K562 (cell line): ENCODE results near the gene C5orf52. TPM values are rescaled to one million over a fixed set of nuclear protein-coding genes. Genes with fewer than 3 reads are reported as not detected.

Source experiments
- ATAC-seq: fragments of 200-7000 bp; cut with Tn5 transposase; 3 replicates; pipeline ENCODE4 v1.9.1; 2020; ENCODE audit warnings: moderate library complexity
- BruUV-seq: library from RNA; stranded (reverse); fragments of 400-500 nt; replicated peaks from 2 replicates; lab custom pipeline; 2021; lab: Mats Ljungman, UMichigan
- CTCF ChIA-PET: fragments of 300-600 bp; formaldehyde crosslinking; extraction: SDS; loops from one replicate; lab custom pipeline; 2021; ENCODE audit warnings: low intra/inter-chr PET ratio; lab: Yijun Ruan, JAX
- POLR2A ChIA-PET: fragments of 300-600, 350-650 bp; sonication (Branson Sonifier 250); formaldehyde crosslinking; extraction: SDS; loops from one replicate; lab custom pipeline; 2021; ENCODE audit warnings: antibody characterized with exemption, inconsistent platforms; lab: Yijun Ruan, JAX
- DNase-seq, 4 experiments: peaks; one replicate each; pipeline versions ENCODE4 v3.0.0 to v3.0.0-alpha.2; 2011 to 2018; ENCODE audit warnings: low spot score in 3 of 4, mixed read lengths in 3 of 4; ENCODE audit errors: extremely low read depth in 1 of 4
- FAIRE-seq: peaks from 2 replicates; lab custom pipeline; 2011; peaks lifted over from hg19 to GRCh38; lab: Jason Lieb, UNC
- H2AFZ ChIP-seq: 2 replicates; pipeline ENCODE4 v1.6.0; 2011; ENCODE audit warnings: low read depth, low read length, control low read depth, inconsistent platforms
- H3K27ac ChIP-seq: fragments of 200-600 bp; 3 replicates; pipeline ENCODE4 v1.8.0; 2011; ENCODE audit warnings: low read depth, mild to moderate bottlenecking, control low read depth, inconsistent platforms, low read length, moderate library complexity, mixed read lengths; ENCODE audit errors: extremely low read depth
- H3K27me3 ChIP-seq, 2 experiments: fragments of 300-600 bp in 1 of 2; 2 replicates in 1 of 2; 3 replicates in 1 of 2; pipeline versions ENCODE4 v1.6.0 to v1.8.0; 2011; ENCODE audit warnings: inconsistent platforms in 2 of 2, low read length in 2 of 2, mild to moderate bottlenecking in 1 of 2, mixed read lengths in 1 of 2, moderate library complexity in 1 of 2; ENCODE audit not compliant: control insufficient read depth in 2 of 2, insufficient read depth in 2 of 2
- H3K36me3 ChIP-seq: fragments of 300-600 bp; 3 replicates; pipeline ENCODE4 v1.8.0; 2011; ENCODE audit warnings: mild to moderate bottlenecking, low read length, inconsistent platforms; ENCODE audit not compliant: control insufficient read depth, insufficient read depth
- H3K4me1 ChIP-seq, 2 experiments: fragments of 200-600 bp in 1 of 2; replicated peaks in 1 of 2; 2 replicates in 1 of 2; 3 replicates in 1 of 2; pipeline versions ENCODE4 v1.5.1 to v1.8.0; 2011; ENCODE audit warnings: inconsistent platforms in 2 of 2, low read length in 2 of 2, mild to moderate bottlenecking in 1 of 2, mixed read lengths in 1 of 2, moderate library complexity in 1 of 2; ENCODE audit not compliant: control insufficient read depth in 2 of 2, insufficient read depth in 2 of 2
- H3K4me2 ChIP-seq: 2 replicates; pipeline ENCODE4 v1.6.1; 2011; ENCODE audit warnings: low read length, control low read depth, inconsistent platforms, mixed read lengths; ENCODE audit not compliant: insufficient read depth
- H3K4me3 ChIP-seq: fragments of 200-600 bp; sonication (generic), shearing (Covaris generic); 2 replicates; pipeline ENCODE4 v1.5.1; 2016; ENCODE audit warnings: control low read depth, inconsistent platforms
- H3K79me2 ChIP-seq: fragments of 200-600 bp; 3 replicates; pipeline ENCODE4 v1.8.0; 2011; ENCODE audit warnings: low read length, inconsistent platforms; ENCODE audit not compliant: control insufficient read depth, insufficient read depth
- H3K9ac ChIP-seq, 2 experiments: 2 replicates each; pipeline versions ENCODE4 v1.6.0 to v1.6.1; 2011; ENCODE audit warnings: low read depth in 2 of 2, low read length in 2 of 2, control low read depth in 1 of 2, inconsistent platforms in 1 of 2, mild to moderate bottlenecking in 1 of 2, mixed read lengths in 1 of 2; ENCODE audit not compliant: insufficient read depth in 1 of 2
- H3K9me1 ChIP-seq: one replicate; pipeline ENCODE4 v1.6.0; 2011; ENCODE audit warnings: inconsistent platforms, mild to moderate bottlenecking, low read length, moderate library complexity; ENCODE audit not compliant: control insufficient read depth, insufficient read depth
- H3K9me3 ChIP-seq: replicated peaks from 2 replicates; pipeline ENCODE4 v1.5.1; 2011; ENCODE audit warnings: low read depth, low read length, inconsistent platforms; ENCODE audit not compliant: control insufficient read depth, insufficient read depth
- H4K20me1 ChIP-seq: replicated peaks from 2 replicates; pipeline ENCODE4 v1.6.1; 2011; ENCODE audit warnings: low read length, inconsistent platforms, mixed read lengths; ENCODE audit not compliant: control insufficient read depth, insufficient read depth
- BRD9 ChIP-seq: fragments of 450-650 bp; IDR thresholded peaks from 2 replicates; pipeline ENCODE4 v1.6.1; 2018; ENCODE audit warnings: low read depth; ENCODE audit not compliant: partially characterized antibody
- CTBP1 ChIP-seq: fragments of 450-650 bp; IDR thresholded peaks from 2 replicates; pipeline ENCODE4 v1.6.1; 2016; ENCODE audit warnings: borderline replicate concordance
- ESRRA ChIP-seq: fragments of 450-650 bp; IDR thresholded peaks from 2 replicates; pipeline ENCODE4 v1.6.1; 2014; ENCODE audit warnings: low read depth, mild to moderate bottlenecking, moderate library complexity, borderline replicate concordance
- FOS ChIP-seq: IDR thresholded peaks from 3 replicates; pipeline ENCODE4 v1.6.1; 2011; ENCODE audit not compliant: insufficient read length; ENCODE audit errors: extremely low read depth
- FOXJ2 ChIP-seq: fragments of 200-800 bp; sonication (Bioruptor generic); IDR thresholded peaks from 2 replicates; pipeline ENCODE4 v1.6.1; 2016; ENCODE audit warnings: missing genetic modification characterization, missing compliant biosample characterization
- ILF3 ChIP-seq: fragments of 450-650 bp; IDR thresholded peaks from 2 replicates; pipeline ENCODE4 v1.6.1; 2018; ENCODE audit warnings: antibody characterized with exemption, mild to moderate bottlenecking, moderate library complexity, borderline replicate concordance
- MECOM ChIP-seq: fragments of 250-450 bp; sonication (Bioruptor Pico); IDR thresholded peaks from 2 replicates; pipeline ENCODE4 v1.8.0; 2022; ENCODE audit warnings: inconsistent platforms
- PYGO2 ChIP-seq: fragments of 450-650 bp; IDR thresholded peaks from 2 replicates; pipeline ENCODE4 v1.6.1; 2016; ENCODE audit warnings: mild to moderate bottlenecking, missing genetic modification characterization, moderate library complexity, missing compliant biosample characterization
- RBM25 ChIP-seq: fragments of 200-400 bp; formaldehyde crosslinking; IDR thresholded peaks from 2 replicates; pipeline ENCODE4 v1.6.1; 2018; ENCODE audit warnings: low read length, low read depth, moderate library complexity; ENCODE audit not compliant: severe bottlenecking
- RFX7 ChIP-seq: fragments of 250-450 bp; sonication (Bioruptor Pico); IDR thresholded peaks from 2 replicates; pipeline ENCODE4 v1.5.1; 2021; ENCODE audit warnings: mild to moderate bottlenecking
- SAFB2 ChIP-seq: fragments of 200-400 bp; formaldehyde crosslinking; IDR thresholded peaks from 2 replicates; pipeline ENCODE4 v1.6.1; 2018; ENCODE audit warnings: borderline replicate concordance, low read length, low read depth, moderate library complexity; ENCODE audit not compliant: severe bottlenecking
- SRSF3 ChIP-seq: fragments of 200-400 bp; formaldehyde crosslinking; IDR thresholded peaks from 2 replicates; pipeline ENCODE4 v1.6.1; 2016; ENCODE audit warnings: mild to moderate bottlenecking, low read length, moderate library complexity; ENCODE audit not compliant: insufficient read depth
- ZFP1 ChIP-seq: fragments of 450-650 bp; formaldehyde crosslinking; IDR thresholded peaks from 2 replicates; pipeline ENCODE4 v1.4.0; 2020; ENCODE audit warnings: mild to moderate bottlenecking, mixed read lengths
- ZNF444 ChIP-seq: fragments of 250-450 bp; sonication (Bioruptor Pico); IDR thresholded peaks from 2 replicates; pipeline ENCODE4 v1.4.0; 2020; ENCODE audit warnings: mild to moderate bottlenecking, moderate library complexity
- ZNF780A ChIP-seq: fragments of 250-450 bp; sonication (Bioruptor Pico); IDR thresholded peaks from 2 replicates; pipeline ENCODE4 v1.5.0; 2021; ENCODE audit warnings: mild to moderate bottlenecking
- WGBS: fragments of 100-300 bp; shearing (Covaris generic); methylation state at CpG from one replicate; pipeline ENCODE4 v1.1.6; 2016; ENCODE audit warnings: low coverage, mixed read lengths; ENCODE audit not compliant: insufficient coverage; ENCODE audit errors: missing lambda C conversion rate; 5-methylcytosine and 5-hydroxymethylcytosine counted together
- in situ Hi-C: fragments of 300-500 bp; cut with MboI; formaldehyde crosslinking; loops from 4 replicates; pipeline ENCODE4 v1.15.0; 2018; ENCODE audit warnings: inconsistent platforms, mixed read lengths
- intact Hi-C: fragments of 100-400 bp; cut with micrococcal nuclease; formaldehyde crosslinking; loops from 2 replicates; pipeline ENCODE4 v1.14.2; 2022
- polyA plus RNA-seq, 8 experiments: library from polyadenylated mRNA; depleted of rRNA in 4 of 8; stranded (reverse) in 5 of 8; unstranded in 3 of 8; fragments of >200 nt; fragmentation: Nextera tagmentation in 2 of 8; fragmentation: Illumina TruSeq in 1 of 8; extraction: Ambion mirVana in 2 of 8; extraction: Trizol in 1 of 8; gene quantifications; 2 replicates each; pipeline versions ENCODE4 v1.2.1 to v1.2.3, GENCODE V29; 2011 to 2014; ENCODE audit warnings: inconsistent platforms in 1 of 8, missing spikeins in 1 of 8
- total RNA-seq, 7 experiments: library from RNA; depleted of rRNA in 6 of 7; stranded (reverse); fragments of >200 nt in 6 of 7; fragmentation: Illumina TruSeq in 2 of 7; extraction: Trizol in 2 of 7; gene quantifications; 2 replicates each; pipeline versions ENCODE4 v1.2.1 to v1.2.3, GENCODE V29; 2011 to 2021; ENCODE audit warnings: low replicate concordance in 1 of 7
- TF ChIP-seq, protein P1 (sequence below), 2 experiments: IDR thresholded peaks; 2 replicates each; pipeline ENCODE4 v1.6.1; 2012; ENCODE audit warnings: improper control_type of control experiment in 2 of 2, low read depth in 2 of 2, low read length in 2 of 2, borderline replicate concordance in 1 of 2

Gene C5orf52
- total and polyA plus RNA-seq, 9 of the 15 experiments (the other 6 are each of a cell fraction or from before 2014, with no cell fraction given) = not detected

- TF ChIP-seq RBM25 = no peak
- no peak for TF ChIP-seq RFX7 (CRISPR knock-in tag)
- TF ChIP-seq, protein P1, sequence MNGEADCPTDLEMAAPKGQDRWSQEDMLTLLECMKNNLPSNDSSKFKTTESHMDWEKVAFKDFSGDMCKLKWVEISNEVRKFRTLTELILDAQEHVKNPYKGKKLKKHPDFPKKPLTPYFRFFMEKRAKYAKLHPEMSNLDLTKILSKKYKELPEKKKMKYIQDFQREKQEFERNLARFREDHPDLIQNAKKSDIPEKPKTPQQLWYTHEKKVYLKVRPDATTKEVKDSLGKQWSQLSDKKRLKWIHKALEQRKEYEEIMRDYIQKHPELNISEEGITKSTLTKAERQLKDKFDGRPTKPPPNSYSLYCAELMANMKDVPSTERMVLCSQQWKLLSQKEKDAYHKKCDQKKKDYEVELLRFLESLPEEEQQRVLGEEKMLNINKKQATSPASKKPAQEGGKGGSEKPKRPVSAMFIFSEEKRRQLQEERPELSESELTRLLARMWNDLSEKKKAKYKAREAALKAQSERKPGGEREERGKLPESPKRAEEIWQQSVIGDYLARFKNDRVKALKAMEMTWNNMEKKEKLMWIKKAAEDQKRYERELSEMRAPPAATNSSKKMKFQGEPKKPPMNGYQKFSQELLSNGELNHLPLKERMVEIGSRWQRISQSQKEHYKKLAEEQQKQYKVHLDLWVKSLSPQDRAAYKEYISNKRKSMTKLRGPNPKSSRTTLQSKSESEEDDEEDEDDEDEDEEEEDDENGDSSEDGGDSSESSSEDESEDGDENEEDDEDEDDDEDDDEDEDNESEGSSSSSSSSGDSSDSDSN (IDR thresholded peaks at IDR 0.05; ENCODE audit: borderline replicate concordance in 1 of 2, low read depth in 2 of 2, low read length in 2 of 2) = no peak
- no peak for TF ChIP-seq ZFP1 (CRISPR knock-in tag)
- TF ChIP-seq ZNF444 (CRISPR knock-in tag) = no peak
- no peak for TF ChIP-seq ILF3
Observed at GRCh38 chr5:157624144-157624543, 47.2 kb upstream of the C5orf52 start (continued).

DNA sequence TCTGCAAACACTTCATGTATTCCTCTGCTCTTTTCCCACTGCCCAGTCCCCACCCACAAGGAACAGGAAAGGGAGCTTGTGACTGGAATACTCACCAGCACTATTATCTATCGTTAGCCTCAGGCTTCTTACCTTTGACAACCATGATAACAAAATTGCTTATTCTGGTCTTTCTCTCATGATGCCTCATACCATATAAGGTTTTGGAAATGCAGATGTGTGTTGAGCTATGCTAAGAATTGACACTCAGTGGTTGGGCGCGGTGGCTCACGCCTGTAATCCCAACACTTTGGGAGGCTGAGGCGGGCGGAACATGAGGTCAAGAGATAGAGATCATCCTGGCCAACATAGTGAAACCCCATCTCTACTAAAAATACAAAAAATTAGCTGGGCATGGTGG is 44.5 kb upstream of the C5orf52 start:
- in situ Hi-C loops (no loop called here), intact Hi-C loops (no loop called here)
- no peak overlapping the region for H3K27ac ChIP-seq
- no peak overlapping the region; the same call in 1 of the 2 replicates for H2AFZ ChIP-seq
- BruUV-seq = no TSS peak
- H3K79me2 ChIP-seq = no peaks in the 10 kb centered on the region
- DNase-seq = no peak
- H4K20me1 ChIP-seq = no peaks in the 10 kb centered on the region
- no peaks in the 10 kb centered on the region for H3K9me1 ChIP-seq
- WGBS = 34% methylated on average over 6 of the region's 6 CpGs
- H3K4me3 ChIP-seq = no peak overlapping the region
- FAIRE-seq = no peak
- H3K4me2 ChIP-seq = no peak overlapping the region
- ChIA-PET CTCF (no interaction called here), POLR2A (interaction anchor here (1.0 kb wide), 1 partner anchor 56 kb away, joined by 3 read pairs; no protein-coding TSS in a partner anchor)
- no peaks in the 10 kb centered on the region for H3K36me3 ChIP-seq
- no peaks in the 10 kb centered on the region; a peak in 2 of 5 replicates for H3K4me1 ChIP-seq
- no peak overlapping the region for H3K9ac ChIP-seq
- ATAC-seq = no peak
- H3K9me3 ChIP-seq = no peaks in the 10 kb centered on the region
- H3K27me3 ChIP-seq = no peaks in the 10 kb centered on the region
- no peak for TF ChIP-seq MECOM (CRISPR knock-in tag)
- no peak for TF ChIP-seq BRD9
- no peak for TF ChIP-seq FOS
- no peak for TF ChIP-seq CTBP1
- TF ChIP-seq ESRRA = no peak
- TF ChIP-seq SAFB2 = no peak
- no peak for TF ChIP-seq FOXJ2 (tag)
- no peak for TF ChIP-seq PYGO2 (tag)
- no peak for TF ChIP-seq ZNF780A (CRISPR knock-in tag)
- TF ChIP-seq SRSF3 = no peak
